Measurements from ENCODE around the gene PCGF3.

DNA sequence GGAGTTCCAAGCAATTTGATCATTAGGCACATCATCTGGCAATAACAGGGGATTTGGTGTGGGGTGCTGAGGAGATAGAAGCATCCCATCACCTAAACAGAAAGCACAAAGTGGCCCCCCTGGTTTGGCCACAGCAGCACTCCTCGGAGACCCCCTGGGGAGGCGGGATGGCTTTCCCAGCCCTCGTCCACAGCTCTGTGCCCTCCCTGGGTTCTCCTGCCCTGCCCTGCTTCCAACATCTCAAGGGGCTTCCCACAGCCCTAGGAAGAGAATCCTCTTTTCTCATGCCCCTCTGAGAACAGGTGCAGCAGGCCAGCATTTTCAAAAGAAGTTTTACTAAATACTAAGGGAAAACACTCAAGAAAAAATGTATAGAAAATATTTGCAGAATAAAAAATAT lies 44.4 kb upstream of the PCGF3 start:
- no peak for TF ChIP-seq CTCF (IDR thresholded peaks at IDR 0.05)
- TF ChIP-seq POLR2A (IDR thresholded peaks at IDR 0.05): no peak
